Smooth muscle cell (in vitro differentiated cells): ENCODE measurements around the gene AURKB. TPM values are rescaled to one million over a fixed set of nuclear protein-coding genes. Genes with fewer than 3 reads are reported as not detected.

Experiments
- DNase-seq: peaks from one replicate; lab custom pipeline; 2025; ENCODE audit not compliant: unreplicated experiment; lab: John Stamatoyannopoulos, UW
- H2AFZ ChIP-seq: fragments of 200-600 bp; sonication (generic); 2 replicates; pipeline ENCODE4 v1.6.0; 2016; ENCODE audit warnings: antibody characterized with exemption, low read depth, mild to moderate bottlenecking
- H3F3A ChIP-seq: fragments of 200-600 bp; sonication (generic); 2 replicates; pipeline ENCODE4 v1.6.0; 2017; ENCODE audit warnings: antibody characterized with exemption, low read depth
- H3K27ac ChIP-seq: fragments of 200-600 bp; sonication (generic); 2 replicates; pipeline ENCODE4 v1.5.1; 2016; ENCODE audit warnings: low read depth, mild to moderate bottlenecking
- H3K27me3 ChIP-seq: fragments of 200-600 bp; sonication (generic); 2 replicates; pipeline ENCODE4 v1.6.1; 2016; ENCODE audit warnings: low read depth, mild to moderate bottlenecking
- H3K36me3 ChIP-seq: fragments of 200-600 bp; sonication (generic); 2 replicates; pipeline ENCODE4 v1.5.1; 2016; ENCODE audit warnings: low read depth
- H3K4me1 ChIP-seq: fragments of 200-600 bp; sonication (generic); 2 replicates; pipeline ENCODE4 v1.5.1; 2016; ENCODE audit warnings: low read depth
- H3K4me2 ChIP-seq: fragments of 200-600 bp; sonication (generic); 2 replicates; pipeline ENCODE4 v1.6.0; 2016; ENCODE audit warnings: mild to moderate bottlenecking
- H3K4me3 ChIP-seq: fragments of 200-600 bp; sonication (generic); 2 replicates; pipeline ENCODE4 v1.5.1; 2016; ENCODE audit warnings: mild to moderate bottlenecking
- H3K79me2 ChIP-seq: fragments of 200-600 bp; sonication (generic); 2 replicates; pipeline ENCODE4 v1.6.0; 2016; ENCODE audit warnings: low read depth, mild to moderate bottlenecking
- H3K9ac ChIP-seq: fragments of 200-600 bp; sonication (generic); 2 replicates; pipeline ENCODE4 v1.6.0; 2016; ENCODE audit warnings: low read depth
- H3K9me3 ChIP-seq: fragments of 200-600 bp; sonication (generic); replicated peaks from 2 replicates; pipeline ENCODE4 v1.5.1; 2016; ENCODE audit warnings: low read depth
- H4K20me1 ChIP-seq: fragments of 200-600 bp; sonication (generic); 2 replicates; pipeline ENCODE4 v1.6.0; 2016; ENCODE audit warnings: low read depth
- CTCF ChIP-seq: fragments of 200-600 bp; sonication (generic); IDR thresholded peaks from 2 replicates; pipeline ENCODE4 v1.5.1; 2017; ENCODE audit warnings: borderline replicate concordance, mild to moderate bottlenecking, antibody characterized with exemption; ENCODE audit not compliant: insufficient read depth, poor library complexity, severe bottlenecking
- WGBS: methylation state at CpG from one replicate; pipeline ENCODE4 v1.1.7; 2016; ENCODE audit warnings: low lambda C conversion rate; 5-methylcytosine and 5-hydroxymethylcytosine counted together
- polyA plus RNA-seq: library from polyadenylated mRNA; unstranded; fragments of >200 nt; fragmentation: Nextera tagmentation; extraction: Ambion mirVana; gene quantifications from 2 replicates; pipeline ENCODE4 v1.2.1, GENCODE V29; 2016
- total RNA-seq: library from RNA; depleted of rRNA; stranded (reverse); fragments of >200 nt; gene quantifications from 2 replicates; pipeline ENCODE4 v1.2.3, GENCODE V29; 2014

The AURKB gene
- total and polyA plus RNA-seq, 2 experiments from 2014 or later, result 16.6 to 33.5 TPM

GRCh38 chr17:8160741-8161221, 49.6 kb downstream of the AURKB start:
- Histone ChIP-seq H3K27ac (peak overlapping the region; percentile 57), H3K4me2 (no peak overlapping the region), H3K9ac (no peak overlapping the region), H3K4me1 (peaks cover 22% of the 10 kb centered on the region), H3K27me3 (no peaks in the 10 kb centered on the region), H3K4me3 (no peak overlapping the region), H3K79me2 (peaks cover 17% of the 10 kb centered on the region), H3F3A (peaks cover 5% of the 10 kb centered on the region), H2AFZ (no peak overlapping the region), H3K9me3 (no peaks in the 10 kb centered on the region), H4K20me1 (peaks cover 14% of the 10 kb centered on the region), H3K36me3 (no peaks in the 10 kb centered on the region)
- 88% methylated on average over 5 of the region's 5 CpGs for WGBS
- TF ChIP-seq CTCF, result no peak
- DNase-seq, result no peak

DNA sequence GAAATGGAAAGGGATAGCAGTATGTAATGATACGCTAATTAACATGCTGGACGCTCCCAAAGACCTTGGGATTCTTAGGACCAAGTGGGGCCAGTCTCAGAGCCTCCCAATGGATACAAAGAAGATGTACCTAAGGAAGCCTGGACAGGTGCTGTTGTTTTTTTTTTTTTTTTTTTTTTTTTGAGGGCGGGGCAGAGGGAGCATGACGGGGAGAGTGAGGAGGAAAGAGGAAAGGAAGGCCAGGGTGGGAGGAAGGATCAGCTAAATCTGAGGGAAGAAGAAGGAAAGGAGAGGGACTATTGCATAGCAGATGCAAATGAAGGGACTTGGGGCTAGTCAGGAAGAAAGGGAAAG, 50.2 kb downstream of the AURKB start:
- Histone ChIP-seq H3K9ac (no peak overlapping the region), H3K36me3 (no peaks in the 10 kb centered on the region), H3K4me2 (no peak overlapping the region), H3F3A (peaks cover 5% of the 10 kb centered on the region), H4K20me1 (peaks cover 20% of the 10 kb centered on the region), H3K27ac (no peak overlapping the region), H3K4me3 (no peak overlapping the region), H2AFZ (no peak overlapping the region), H3K4me1 (peaks cover 22% of the 10 kb centered on the region), H3K27me3 (no peaks in the 10 kb centered on the region), H3K9me3 (no peaks in the 10 kb centered on the region), H3K79me2 (peaks cover 17% of the 10 kb centered on the region)
- 90% methylated on average over 4 of the region's 4 CpGs for WGBS
- no peak for TF ChIP-seq CTCF
- DNase-seq, result no peak

DNA sequence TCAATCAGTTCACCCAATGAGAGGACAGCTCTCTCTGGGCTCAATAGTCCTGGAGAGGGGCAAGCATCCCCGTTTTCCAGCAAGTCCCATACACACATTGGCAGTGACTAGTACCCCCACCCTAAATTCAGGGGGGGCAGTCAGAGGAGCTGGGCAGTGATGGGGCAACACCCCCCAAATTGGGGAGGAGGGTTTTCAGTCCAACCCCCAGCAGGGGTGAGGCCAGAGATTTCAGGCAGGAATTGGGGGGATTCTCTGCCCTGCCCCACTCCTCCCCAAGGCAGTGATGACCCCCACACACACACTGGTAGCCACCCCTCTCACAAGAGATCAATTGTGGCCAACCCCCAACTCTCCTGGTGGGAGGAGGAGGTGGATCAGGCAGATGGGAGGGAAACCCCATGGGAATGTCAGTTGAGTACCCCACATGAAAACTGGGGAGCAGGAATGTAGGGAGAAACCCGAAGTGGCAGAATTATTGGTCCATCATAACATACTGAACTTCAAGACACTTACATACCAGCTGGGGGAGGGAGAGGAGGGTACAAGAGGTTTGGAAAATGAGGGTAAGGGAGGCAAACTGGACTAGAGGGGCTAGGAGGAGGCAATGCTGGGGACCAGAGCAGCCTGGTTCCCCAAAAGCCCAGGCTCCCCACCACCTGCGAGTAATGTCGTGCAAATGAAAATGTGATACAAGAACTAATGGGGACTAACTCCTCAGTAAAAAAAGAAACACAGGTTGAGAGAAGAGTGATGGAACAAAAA, 50.7 kb downstream of the AURKB start:
- Histone ChIP-seq H3K4me3 (no peak overlapping the region), H4K20me1 (peaks cover 23% of the 10 kb centered on the region), H3K79me2 (peaks cover 17% of the 10 kb centered on the region), H3K4me1 (peaks cover 25% of the 10 kb centered on the region), H3K9ac (no peak overlapping the region), H2AFZ (no peak overlapping the region), H3K27me3 (no peaks in the 10 kb centered on the region), H3K36me3 (no peaks in the 10 kb centered on the region), H3K9me3 (no peaks in the 10 kb centered on the region), H3F3A (peaks cover 5% of the 10 kb centered on the region), H3K27ac (no peak overlapping the region), H3K4me2 (no peak overlapping the region)
- 96% methylated on average over 4 of the region's 4 CpGs for WGBS
- no peak for DNase-seq
- no peak for TF ChIP-seq CTCF

DNA sequence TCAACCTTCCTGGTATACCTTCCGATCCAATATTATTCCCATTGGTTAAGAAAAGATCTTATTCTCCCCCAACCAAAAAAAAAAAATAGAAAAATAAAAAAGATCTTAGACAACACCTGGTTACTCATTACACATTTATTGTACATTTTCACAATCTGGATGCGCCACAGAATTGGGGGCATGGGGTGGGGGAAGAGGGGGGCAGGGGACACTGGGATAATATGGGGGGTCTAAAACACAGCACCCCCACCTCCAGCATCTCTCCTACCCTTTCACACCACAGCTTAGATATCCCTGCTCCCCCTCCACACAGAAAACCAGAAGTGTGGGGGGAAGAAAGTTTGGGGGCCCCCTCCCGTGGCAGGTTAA, 51.4 kb downstream of the AURKB start:
- Histone ChIP-seq H3K79me2 (peaks cover 17% of the 10 kb centered on the region), H3K27me3 (no peaks in the 10 kb centered on the region), H3K4me3 (no peak overlapping the region), H3K4me2 (no peak overlapping the region), H4K20me1 (peaks cover 23% of the 10 kb centered on the region), H3K27ac (no peak overlapping the region), H3K9me3 (no peaks in the 10 kb centered on the region), H3K4me1 (peaks cover 21% of the 10 kb centered on the region), H3F3A (peaks cover 5% of the 10 kb centered on the region), H3K9ac (no peak overlapping the region), H2AFZ (no peak overlapping the region), H3K36me3 (no peaks in the 10 kb centered on the region)
- no peak for TF ChIP-seq CTCF
- no peak for DNase-seq
- 71% methylated on average over 3 of the region's 3 CpGs for WGBS
